Heart left ventricle (tissue), 13 donors: ENCODE results near the gene PIPOX.

Experiments used
- POLR2A ChIP-seq, 2 donors: fragments of 450-650 bp; IDR thresholded peaks; one replicate each; pipeline ENCODE4 v1.6.1; 2017; ENCODE audit warnings: antibody characterized with exemption in 2 of 2, mild to moderate bottlenecking in 2 of 2, moderate library complexity in 2 of 2
- TF ChIP-seq, protein P1 (sequence below), 12 donors: fragments of 200-600 bp; sonication (generic) in 4 of 12; IDR thresholded peaks; one replicate each; pipeline versions ENCODE4 v1.5.0 to v1.8.0; 2018 to 2022; ENCODE audit warnings: antibody characterized with exemption in 12 of 12, mild to moderate bottlenecking in 5 of 12
- donor health status: ischemic (EF 13 %, LVEDD 7.1; RV severe dilation, severe dysfunction).
- donor health status: DM: no; HTN: yes; CAD: no.
- donor health status: DM: no; HTN: no; CAD: no.
- donor health status: ischemic (EF 25% LVEDD 6.9; RV normal size, moderate dysfunction).
- donor health status: ischemic (EF 25% LVEDD 5.7; RV mildly dilated, moderate dysfunction).
- donor health status: ischemic (EF 35%, LVEDD 5.7; RV mildly dilated, moderate dysfunction).
- donor health status: nonischemic (EF 11% LVEDD 7.7; RV severe dilation, severe dysfunction).
- donor health status: DM: yes; HTN: yes; CAD: no.
- donor health status: PGD.
- donor health status: ischemic (EF 29% LVEDD 5.4; RV normal size, mild dysfunction).
- donor health status: nonischemic (EF 23%, LVEDD 6.1; RV moderate dilation, normal function).

DNA sequence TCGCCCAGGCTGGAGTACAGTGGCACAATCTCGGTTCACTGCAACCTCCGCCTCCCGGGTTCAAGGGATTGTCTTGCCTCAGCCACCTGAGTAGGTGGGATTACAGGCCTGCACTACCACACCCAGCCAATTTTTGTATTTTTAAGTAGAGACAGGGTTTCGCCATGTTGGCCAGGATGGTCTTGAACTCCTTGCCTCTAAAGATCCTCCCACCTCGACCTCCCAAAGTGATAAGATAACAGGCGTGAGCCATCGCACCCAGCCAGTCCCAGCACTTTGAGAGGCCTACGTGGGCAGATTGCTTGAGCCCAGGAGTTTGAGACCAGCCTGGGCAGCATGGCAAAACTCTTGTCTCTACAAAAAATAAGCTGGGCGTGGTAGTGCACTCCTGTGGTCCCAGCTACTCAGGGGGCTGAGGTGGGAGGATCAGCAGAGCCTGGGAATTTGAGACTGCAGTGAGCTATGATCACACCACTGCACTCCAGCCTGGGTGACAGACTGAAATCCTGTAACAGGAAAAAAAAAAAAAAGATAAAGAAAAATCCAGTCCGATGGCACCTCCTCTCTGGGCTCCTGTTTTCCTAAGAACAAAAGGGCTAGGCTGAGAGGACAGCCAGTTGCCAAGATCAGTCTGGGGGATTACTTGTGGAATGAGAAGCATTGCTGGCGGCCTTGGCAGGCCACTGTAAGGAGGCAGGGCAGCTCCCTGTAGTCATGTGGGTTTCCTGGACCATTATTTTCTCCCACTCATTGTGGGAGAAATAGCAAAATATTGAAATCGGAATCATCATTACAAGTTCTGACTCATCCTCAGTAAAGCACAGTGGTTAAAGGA, 3.0 kb upstream of the PIPOX start:
- TF ChIP-seq, protein P1, sequence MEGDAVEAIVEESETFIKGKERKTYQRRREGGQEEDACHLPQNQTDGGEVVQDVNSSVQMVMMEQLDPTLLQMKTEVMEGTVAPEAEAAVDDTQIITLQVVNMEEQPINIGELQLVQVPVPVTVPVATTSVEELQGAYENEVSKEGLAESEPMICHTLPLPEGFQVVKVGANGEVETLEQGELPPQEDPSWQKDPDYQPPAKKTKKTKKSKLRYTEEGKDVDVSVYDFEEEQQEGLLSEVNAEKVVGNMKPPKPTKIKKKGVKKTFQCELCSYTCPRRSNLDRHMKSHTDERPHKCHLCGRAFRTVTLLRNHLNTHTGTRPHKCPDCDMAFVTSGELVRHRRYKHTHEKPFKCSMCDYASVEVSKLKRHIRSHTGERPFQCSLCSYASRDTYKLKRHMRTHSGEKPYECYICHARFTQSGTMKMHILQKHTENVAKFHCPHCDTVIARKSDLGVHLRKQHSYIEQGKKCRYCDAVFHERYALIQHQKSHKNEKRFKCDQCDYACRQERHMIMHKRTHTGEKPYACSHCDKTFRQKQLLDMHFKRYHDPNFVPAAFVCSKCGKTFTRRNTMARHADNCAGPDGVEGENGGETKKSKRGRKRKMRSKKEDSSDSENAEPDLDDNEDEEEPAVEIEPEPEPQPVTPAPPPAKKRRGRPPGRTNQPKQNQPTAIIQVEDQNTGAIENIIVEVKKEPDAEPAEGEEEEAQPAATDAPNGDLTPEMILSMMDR (IDR thresholded peaks at IDR 0.05) = no peak
- TF ChIP-seq POLR2A (IDR thresholded peaks at IDR 0.05) = no peak
